K562 (cell line): ENCODE data around the gene CMPK1. TPM values are rescaled to one million over a fixed set of nuclear protein-coding genes. Genes with fewer than 3 reads are reported as not detected.

ENCODE experiments used
- BCOR ChIP-seq: fragments of 450-650 bp; IDR thresholded peaks from 2 replicates; pipeline ENCODE4 v1.6.1; 2016
- BRD4 ChIP-seq: fragments of 200-600 bp; sonication (generic); IDR thresholded peaks from 2 replicates; pipeline ENCODE4 v1.6.1; 2017; ENCODE audit warnings: inconsistent platforms
- CREB1 ChIP-seq, 2 experiments: sonication (generic) in 1 of 2; formaldehyde crosslinking in 1 of 2; IDR thresholded peaks; 2 replicates each; pipeline versions ENCODE4 v1.6.1 to v1.8.0; 2012 to 2022; ENCODE audit warnings: inconsistent platforms in 1 of 2, mild to moderate bottlenecking in 1 of 2, missing genetic modification reagents in 1 of 2, moderate library complexity in 1 of 2
- ELF1 ChIP-seq: fragments of 200-800 bp; sonication (Bioruptor generic); IDR thresholded peaks from 2 replicates; pipeline ENCODE4 v1.6.1; 2016; ENCODE audit warnings: missing genetic modification characterization, missing compliant biosample characterization
- ELK3 ChIP-seq: fragments of 450-650 bp; formaldehyde crosslinking; IDR thresholded peaks from 2 replicates; pipeline ENCODE4 v1.4.0; 2020; ENCODE audit warnings: mild to moderate bottlenecking
- HDAC3 ChIP-seq: fragments of 450-650 bp; IDR thresholded peaks from 2 replicates; pipeline ENCODE4 v1.6.1; 2018; ENCODE audit warnings: borderline replicate concordance, mild to moderate bottlenecking, moderate library complexity; ENCODE audit not compliant: partially characterized antibody
- KDM5B ChIP-seq: fragments of 200-600 bp; sonication (generic); IDR thresholded peaks from 2 replicates; pipeline ENCODE4 v1.6.1; 2012; ENCODE audit warnings: low read depth, mild to moderate bottlenecking, moderate library complexity, low read length, control low read depth, inconsistent platforms; ENCODE audit not compliant: insufficient replicate concordance
- MAFG ChIP-seq: fragments of 450-650 bp; conservative IDR thresholded peaks from 2 replicates; pipeline ENCODE4 v1.6.1; 2016; ENCODE audit warnings: missing genetic modification characterization, missing compliant biosample characterization
- MLLT1 ChIP-seq, 2 experiments: fragments of 450-650 bp; IDR thresholded peaks; 2 replicates each; pipeline ENCODE4 v1.6.1; 2016
- SMARCE1 ChIP-seq: fragments of 450-650 bp; IDR thresholded peaks from 2 replicates; pipeline ENCODE4 v1.7.1; 2016; ENCODE audit warnings: mild to moderate bottlenecking
- TCFL5 ChIP-seq: fragments of 250-450 bp; sonication (Bioruptor Pico); conservative IDR thresholded peaks from 2 replicates; pipeline ENCODE4 v1.6.1; 2021; ENCODE audit warnings: mild to moderate bottlenecking, moderate library complexity, matching md5 sums
- THRB ChIP-seq: fragments of 450-650 bp; formaldehyde crosslinking; conservative IDR thresholded peaks from 2 replicates; pipeline ENCODE4 v1.4.0; 2022; ENCODE audit warnings: mild to moderate bottlenecking, missing genetic modification characterization
- ZC3H8 ChIP-seq: fragments of 450-650 bp; IDR thresholded peaks from 2 replicates; pipeline ENCODE4 v1.6.1; 2017
- ZMIZ1 ChIP-seq, 2 experiments: fragments of 150-350 bp in 1 of 2; IDR thresholded peaks; 2 replicates each; pipeline ENCODE4 v1.6.1; 2012 to 2016; ENCODE audit warnings: low read depth in 2 of 2, low read length in 2 of 2, mild to moderate bottlenecking in 1 of 2, moderate library complexity in 1 of 2
- ZNF316 ChIP-seq: fragments of 450-650 bp; IDR thresholded peaks from 2 replicates; pipeline ENCODE4 v1.6.1; 2016
- ZNF75A ChIP-seq: fragments of 450-650 bp; formaldehyde crosslinking; IDR thresholded peaks from 2 replicates; pipeline ENCODE4 v1.4.0; 2020; ENCODE audit warnings: mild to moderate bottlenecking
- polyA plus RNA-seq, 8 experiments: library from polyadenylated mRNA; depleted of rRNA in 4 of 8; stranded (reverse) in 5 of 8; unstranded in 3 of 8; fragments of >200 nt; fragmentation: Nextera tagmentation in 2 of 8; fragmentation: Illumina TruSeq in 1 of 8; extraction: Ambion mirVana in 2 of 8; extraction: Trizol in 1 of 8; gene quantifications; 2 replicates each; pipeline versions ENCODE4 v1.2.1 to v1.2.3, GENCODE V29; 2011 to 2014; ENCODE audit warnings: inconsistent platforms in 1 of 8, missing spikeins in 1 of 8
- total RNA-seq, 7 experiments: library from RNA; depleted of rRNA in 6 of 7; stranded (reverse); fragments of >200 nt in 6 of 7; fragmentation: Illumina TruSeq in 2 of 7; extraction: Trizol in 2 of 7; gene quantifications; 2 replicates each; pipeline versions ENCODE4 v1.2.1 to v1.2.3, GENCODE V29; 2011 to 2021; ENCODE audit warnings: low replicate concordance in 1 of 7

Gene CMPK1
- total and polyA plus RNA-seq, 9 of the 15 experiments (the other 6 are each of a cell fraction or from before 2014, with no cell fraction given): 54.5 to 197 (median 116) TPM

DNA sequence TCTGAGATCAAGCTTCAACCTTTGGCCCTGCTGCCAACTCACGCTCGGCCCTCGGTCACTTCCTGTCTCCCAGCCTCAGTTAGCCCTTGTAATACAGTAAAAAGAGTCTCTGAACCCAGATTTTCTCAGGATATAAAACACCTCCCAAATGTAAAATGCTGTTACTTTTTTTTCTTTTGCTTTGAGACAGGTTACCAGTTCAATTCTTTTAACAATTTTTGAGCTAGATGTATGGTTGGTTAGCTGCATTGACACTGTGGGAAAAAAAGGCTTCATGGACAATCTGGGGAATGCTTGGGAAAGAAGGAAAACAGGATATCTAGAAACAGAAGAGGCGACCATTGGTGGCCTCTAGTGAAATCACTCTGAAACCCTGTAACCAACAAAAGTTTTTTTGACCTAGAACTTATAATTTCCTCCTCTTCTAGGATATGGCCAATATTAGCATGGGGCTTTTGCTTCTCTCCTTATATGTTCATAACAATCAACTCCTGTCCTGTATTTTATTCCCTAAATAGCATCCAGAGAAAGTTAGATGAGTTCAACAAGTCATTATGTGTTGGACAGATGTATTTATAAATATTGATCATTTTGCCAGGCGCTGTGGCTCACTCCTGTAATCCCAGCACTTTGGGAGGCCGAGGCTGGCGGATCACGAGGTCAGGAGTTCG is 1.3 kb downstream of the CMPK1 start (continued):
- no peak for TF ChIP-seq TCFL5 (CRISPR knock-in tag)
- TF ChIP-seq SMARCE1: peak; percentile 46; the same call in 1 of the 2 replicates
- 0 out of 2 replicates have a peak, but pooled peaks have one; percentile 73 for TF ChIP-seq ZC3H8
- TF ChIP-seq CREB1 (IDR thresholded peaks at IDR 0.05): no peak
- no peak for TF ChIP-seq CREB1 (CRISPR knock-in tag; IDR thresholded peaks at IDR 0.05)
- TF ChIP-seq ZNF75A: peak; percentile 31; the same call in 1 of the 2 replicates
- no peak for TF ChIP-seq HDAC3
- TF ChIP-seq BRD4: peak; percentile 80; the same call in 1 of the 2 replicates
- TF ChIP-seq ZMIZ1 (IDR thresholded peaks at IDR 0.05; ENCODE audit: low read depth in 2 of 2, low read length in 2 of 2): 0 out of 4 replicates have a peak, but pooled peaks of 1 of the 2 experiments have one; percentile 45
- peak; percentile 70 for TF ChIP-seq KDM5B
- 0 out of 2 replicates have a peak, but pooled peaks have one; percentile 61 for TF ChIP-seq ELK3
- TF ChIP-seq ZNF316: no peak
- peak; percentile 63 for TF ChIP-seq ELF1 (tag)
- TF ChIP-seq THRB (CRISPR knock-in tag): peak; percentile 73
- 0 out of 4 replicates have a peak, but pooled peaks of 1 of the 2 experiments have one; percentile 21 for TF ChIP-seq MLLT1 (IDR thresholded peaks at IDR 0.05)
- peak; percentile 34 for TF ChIP-seq BCOR
- TF ChIP-seq MAFG (tag): no peak
